ENCODE data around the gene FBP2. TPM values are rescaled to one million over a fixed set of nuclear protein-coding genes. Genes with fewer than 3 reads are reported as not detected.

FBP2 gene
- total RNA-seq, 2 donors from 2014 or later, result not detected

DNA sequence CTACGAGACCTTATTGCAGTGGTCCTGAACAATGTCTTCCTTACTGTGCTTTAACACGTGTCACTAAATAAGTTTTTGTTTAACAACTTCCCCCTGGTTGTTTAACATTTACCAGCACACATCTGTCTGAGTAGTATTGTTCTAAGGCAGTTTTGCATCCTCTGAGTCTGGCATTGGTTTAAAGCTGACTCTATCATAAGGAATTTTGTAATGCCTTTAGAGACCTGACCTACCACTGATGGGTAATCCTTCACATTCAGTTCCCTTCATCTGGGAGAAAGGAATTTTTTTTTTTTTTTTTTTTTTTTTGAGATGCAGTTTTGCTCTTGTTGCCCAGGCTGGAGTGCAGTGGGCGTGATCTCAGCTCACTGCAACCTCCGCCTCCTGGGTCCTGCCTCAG is 58.7 kb downstream of the FBP2 start:
- H3K4me3 Mint-ChIP-seq, result no peak overlapping the region
- ATAC-seq (replicated peaks in 1 of 2), result no peak

DNA sequence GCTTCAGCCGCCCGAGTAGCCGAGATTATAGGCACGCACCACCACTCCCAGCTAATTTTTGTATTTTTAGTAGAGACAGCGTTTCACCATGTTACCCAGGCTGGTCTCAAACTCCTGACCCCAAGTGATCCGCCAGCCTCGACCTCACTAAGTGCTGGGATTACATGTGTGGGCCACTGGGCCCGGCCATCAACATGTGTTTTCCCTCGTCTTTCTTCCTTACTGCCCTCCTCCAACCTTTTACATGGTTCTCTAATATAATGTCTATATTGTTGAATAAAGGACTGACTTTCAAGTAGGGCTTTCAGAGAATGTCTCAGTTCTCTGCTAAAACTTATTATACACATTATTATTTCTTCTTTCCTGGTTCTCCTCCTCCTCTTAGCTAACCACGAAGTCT is 60.0 kb downstream of the FBP2 start:
- DNase-seq (no peak), ATAC-seq (replicated peaks in 1 of 2) (no peak)
- peaks cover 14% of the 10 kb centered on the region for H3K27me3 Mint-ChIP-seq (ENCODE audit: low read depth)
- H3K27ac Mint-ChIP-seq, result no peak overlapping the region
- no peaks in the 10 kb centered on the region for H3K4me1 Mint-ChIP-seq (ENCODE audit: low read depth)
- no peaks in the 10 kb centered on the region for H3K9me3 Mint-ChIP-seq
- no peaks in the 10 kb centered on the region for H3K36me3 Mint-ChIP-seq (ENCODE audit: insufficient read depth in 2 of 2)
- H3K4me3 Mint-ChIP-seq, result no peak overlapping the region

More for the DNA sequence above, 58.7 kb downstream of the FBP2 start:
- no peak overlapping the region for H3K27ac Mint-ChIP-seq
- no peak for DNase-seq
- no peaks in the 10 kb centered on the region for H3K4me1 Mint-ChIP-seq (ENCODE audit: low read depth)
- no peaks in the 10 kb centered on the region for H3K36me3 Mint-ChIP-seq (ENCODE audit: insufficient read depth in 2 of 2)
- no peaks in the 10 kb centered on the region for H3K9me3 Mint-ChIP-seq
- H3K27me3 Mint-ChIP-seq (ENCODE audit: low read depth), result peaks cover 14% of the 10 kb centered on the region

DNA sequence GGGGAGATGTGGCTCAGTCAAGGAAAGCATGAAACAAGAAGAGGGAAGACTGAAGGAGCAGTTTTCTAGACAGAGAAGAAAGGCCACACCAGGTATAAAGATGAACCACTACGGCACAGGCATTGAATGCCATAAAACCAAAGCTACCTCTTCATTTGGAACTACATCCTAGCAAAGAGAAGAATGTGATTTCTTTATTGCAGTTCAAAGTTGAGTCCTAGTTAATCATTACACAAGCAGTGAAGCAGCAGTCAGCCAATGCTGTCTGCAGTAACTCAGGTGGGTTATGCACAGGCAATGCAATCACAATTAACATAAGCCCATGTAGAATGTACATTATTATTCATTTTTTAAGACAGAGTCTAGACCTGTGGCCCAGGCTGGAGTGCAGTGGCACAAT is 60.5 kb downstream of the FBP2 start:
- Mint-ChIP-seq H3K36me3 (ENCODE audit: insufficient read depth in 2 of 2) (no peaks in the 10 kb centered on the region), H3K27ac (no peak overlapping the region), H3K9me3 (no peaks in the 10 kb centered on the region), H3K4me3 (no peak overlapping the region), H3K27me3 (ENCODE audit: low read depth) (peaks cover 14% of the 10 kb centered on the region), H3K4me1 (ENCODE audit: low read depth) (no peaks in the 10 kb centered on the region)
- no peak for DNase-seq
- ATAC-seq (replicated peaks in 1 of 2), result no peak

- DNase-seq (no peak), ATAC-seq (replicated peaks in 1 of 2) (no peak)
- Mint-ChIP-seq H3K36me3 (ENCODE audit: insufficient read depth in 2 of 2) (no peaks in the 10 kb centered on the region), H3K9me3 (no peaks in the 10 kb centered on the region), H3K4me3 (no peak overlapping the region), H3K27me3 (ENCODE audit: low read depth) (peaks cover 6% of the 10 kb centered on the region), H3K4me1 (ENCODE audit: low read depth) (no peaks in the 10 kb centered on the region), H3K27ac (no peak overlapping the region)
Measured at GRCh38 chr9:94528886-94529285, 64.7 kb downstream of the FBP2 start.

- Mint-ChIP-seq H3K27me3 (ENCODE audit: low read depth) (peaks cover 4% of the 10 kb centered on the region), H3K36me3 (ENCODE audit: insufficient read depth in 2 of 2) (no peaks in the 10 kb centered on the region), H3K9me3 (no peaks in the 10 kb centered on the region), H3K4me3 (no peak overlapping the region), H3K27ac (no peak overlapping the region), H3K4me1 (ENCODE audit: low read depth) (no peaks in the 10 kb centered on the region)
- ATAC-seq (replicated peaks in 1 of 2), result no peak
- DNase-seq, result no peak
Measured at GRCh38 chr9:94526951-94527350, 66.7 kb downstream of the FBP2 start.

DNA sequence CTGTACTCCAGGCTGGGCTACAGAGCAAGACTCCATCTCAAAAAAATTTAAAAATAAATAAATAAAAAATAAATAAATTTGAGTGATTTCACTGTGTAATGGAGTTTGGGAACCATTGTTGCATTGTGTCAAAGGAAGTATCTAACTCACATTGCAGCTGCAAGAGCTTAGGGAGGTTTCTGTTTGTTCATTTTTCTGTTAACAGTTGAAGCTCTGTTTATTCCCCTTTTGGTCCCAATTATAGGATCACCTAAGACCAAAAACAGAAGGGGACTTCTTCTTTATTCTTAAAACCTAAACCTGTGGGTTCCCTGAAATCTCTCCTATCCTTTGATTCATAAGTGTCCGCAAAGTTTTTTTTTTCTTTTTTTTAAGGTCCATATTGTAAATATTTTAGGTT is 67.4 kb downstream of the FBP2 start:
- no peak overlapping the region for H3K27ac Mint-ChIP-seq

GRCh38 chr9:94525396-94526035 is 68.1 kb downstream of the FBP2 start:
- ATAC-seq (replicated peaks in 1 of 2) (no peak), DNase-seq (no peak)
- no peak overlapping the region for H3K27ac Mint-ChIP-seq
- H3K4me3 Mint-ChIP-seq, result no peak overlapping the region
- no peaks in the 10 kb centered on the region for H3K36me3 Mint-ChIP-seq (ENCODE audit: insufficient read depth in 2 of 2)
- H3K4me1 Mint-ChIP-seq (ENCODE audit: low read depth), result no peaks in the 10 kb centered on the region
- H3K27me3 Mint-ChIP-seq (ENCODE audit: low read depth), result no peaks in the 10 kb centered on the region
- H3K9me3 Mint-ChIP-seq, result no peaks in the 10 kb centered on the region

More for the DNA sequence above, 67.4 kb downstream of the FBP2 start:
- no peaks in the 10 kb centered on the region for H3K9me3 Mint-ChIP-seq
- no peak for DNase-seq
- no peaks in the 10 kb centered on the region for H3K27me3 Mint-ChIP-seq (ENCODE audit: low read depth)
- no peak overlapping the region for H3K4me3 Mint-ChIP-seq
- no peaks in the 10 kb centered on the region for H3K36me3 Mint-ChIP-seq (ENCODE audit: insufficient read depth in 2 of 2)
- no peaks in the 10 kb centered on the region for H3K4me1 Mint-ChIP-seq (ENCODE audit: low read depth)
- ATAC-seq (replicated peaks in 1 of 2), result no peak

GRCh38 chr9:94517254-94517653 is 76.4 kb downstream of the FBP2 start:
- DNase-seq, result no peak
- Mint-ChIP-seq H3K9me3 (no peaks in the 10 kb centered on the region), H3K36me3 (ENCODE audit: insufficient read depth in 2 of 2) (peaks cover 0 to 3% of the 10 kb centered on the region in 2 donors), H3K27me3 (ENCODE audit: low read depth) (peaks cover 20% of the 10 kb centered on the region), H3K4me1 (ENCODE audit: low read depth) (no peaks in the 10 kb centered on the region), H3K4me3 (no peak overlapping the region), H3K27ac (no peak overlapping the region)
- no peak for ATAC-seq (replicated peaks in 1 of 2)

- no peaks in the 10 kb centered on the region for H3K4me1 Mint-ChIP-seq (ENCODE audit: low read depth)
- no peak overlapping the region for H3K27ac Mint-ChIP-seq
- H3K36me3 Mint-ChIP-seq (ENCODE audit: insufficient read depth in 2 of 2), result no peaks in the 10 kb centered on the region
- no peaks in the 10 kb centered on the region for H3K9me3 Mint-ChIP-seq
- DNase-seq, result no peak
- peaks cover 22% of the 10 kb centered on the region for H3K27me3 Mint-ChIP-seq (ENCODE audit: low read depth)
- H3K4me3 Mint-ChIP-seq, result no peak overlapping the region
- ATAC-seq (replicated peaks in 1 of 2), result no peak
Measured at GRCh38 chr9:94514722-94515121, 78.9 kb downstream of the FBP2 start.

- no peak for ATAC-seq (replicated peaks in 1 of 2)
- H3K9me3 Mint-ChIP-seq, result no peaks in the 10 kb centered on the region
- DNase-seq, result no peak
Measured at GRCh38 chr9:94511955-94512265, 81.7 kb downstream of the FBP2 start.

DNA sequence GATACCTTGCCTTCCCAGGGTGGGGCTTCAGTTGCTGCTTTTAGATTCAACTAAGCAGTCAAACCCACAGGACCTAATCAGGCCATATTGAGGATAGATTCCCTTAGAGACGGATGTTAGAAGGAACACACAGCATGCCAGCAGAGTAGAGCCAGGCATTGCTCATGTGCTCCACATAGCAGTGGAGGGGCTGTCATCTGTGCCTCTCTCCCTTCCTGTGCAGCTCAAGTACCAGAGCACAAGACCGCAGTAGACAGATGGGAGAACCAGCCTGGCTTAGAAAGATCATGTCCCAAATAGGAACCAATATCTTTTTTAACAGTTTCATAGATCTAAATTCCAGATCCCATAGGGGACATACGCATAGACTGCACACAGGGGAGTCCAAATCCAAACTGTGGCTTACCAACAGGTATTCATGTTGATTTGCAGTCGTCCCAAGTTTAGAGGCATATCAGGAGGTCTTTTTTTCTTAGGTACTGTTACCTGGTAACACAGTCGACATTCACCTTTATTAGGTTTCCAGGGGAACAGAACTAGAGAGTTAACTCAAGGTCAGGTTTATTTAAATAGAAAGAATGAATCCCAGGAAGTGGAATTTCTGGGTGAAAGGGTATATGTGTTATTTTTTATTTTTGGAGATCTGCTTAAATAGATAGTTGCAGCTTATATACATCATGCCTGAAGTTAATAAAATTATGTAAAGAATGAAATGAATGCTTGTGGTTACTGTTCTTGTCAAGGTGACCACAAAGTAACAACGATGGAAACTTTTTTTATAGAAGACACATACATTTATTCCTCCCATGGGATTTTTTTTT is 82.3 kb downstream of the FBP2 start:
- ATAC-seq (replicated peaks in 1 of 2) (no peak), DNase-seq (no peak)
- Mint-ChIP-seq H3K36me3 (ENCODE audit: insufficient read depth in 2 of 2) (no peaks in the 10 kb centered on the region), H3K4me1 (ENCODE audit: low read depth) (no peaks in the 10 kb centered on the region), H3K9me3 (no peaks in the 10 kb centered on the region), H3K27ac (no peak overlapping the region), H3K27me3 (ENCODE audit: low read depth) (peaks cover 12% of the 10 kb centered on the region), H3K4me3 (no peak overlapping the region)

More at GRCh38 chr9:94511955-94512265, 81.7 kb downstream of the FBP2 start:
- H3K27ac Mint-ChIP-seq, result no peak overlapping the region
- H3K27me3 Mint-ChIP-seq (ENCODE audit: low read depth), result peaks cover 12% of the 10 kb centered on the region
- H3K36me3 Mint-ChIP-seq (ENCODE audit: insufficient read depth in 2 of 2), result no peaks in the 10 kb centered on the region
- no peak overlapping the region for H3K4me3 Mint-ChIP-seq
- H3K4me1 Mint-ChIP-seq (ENCODE audit: low read depth), result no peaks in the 10 kb centered on the region
